Kasumi-1 (cell line): ENCODE results near the gene C1orf74.
A peak's percentile ranks its signal among the peaks of the same experiment; 100 is the strongest.

Source experiments
- DNase-seq, 2 experiments: peaks; one replicate each; lab custom pipeline; 2025; lab: John Stamatoyannopoulos, UW

C1orf74 gene

DNA sequence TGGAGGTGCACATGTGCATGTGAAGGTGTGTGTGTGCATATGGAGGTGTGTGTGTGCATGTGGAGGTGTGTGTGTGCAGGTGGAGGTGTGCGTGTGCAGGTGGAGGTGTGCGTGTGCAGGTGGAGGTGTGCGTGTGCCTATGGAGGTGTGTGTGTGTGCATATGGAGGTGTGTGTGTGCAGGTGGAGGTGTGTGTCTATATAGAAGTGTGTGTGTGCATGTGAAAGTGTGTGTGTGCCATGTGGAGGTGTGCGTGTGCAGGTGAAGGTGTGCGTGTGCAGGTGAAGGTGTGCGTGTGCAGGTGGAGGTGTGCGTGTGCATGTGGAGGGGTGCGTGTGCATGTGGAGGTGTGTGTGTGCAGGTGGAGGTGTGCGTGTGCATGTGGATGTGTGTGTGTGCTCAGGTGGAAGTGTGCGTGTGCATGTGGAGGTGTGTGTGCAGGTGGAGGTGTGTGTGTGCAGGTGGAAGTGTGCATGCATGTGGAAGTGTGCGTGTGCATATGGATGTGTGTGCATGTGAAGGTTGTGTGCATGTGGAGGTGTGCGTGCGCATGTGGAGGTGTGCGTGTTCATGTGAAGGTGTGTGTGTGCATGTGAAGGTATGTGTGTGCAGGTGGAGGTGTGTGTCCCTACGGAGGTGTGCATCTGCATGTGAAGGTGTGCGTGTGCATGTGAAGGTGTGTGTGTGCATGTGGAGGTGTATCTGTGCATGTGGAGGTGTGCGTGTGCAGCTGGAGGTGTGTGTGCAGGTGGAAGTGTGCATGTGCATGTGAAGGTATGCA lies 13.5 kb downstream of the C1orf74 start:
- no peak for DNase-seq

DNA sequence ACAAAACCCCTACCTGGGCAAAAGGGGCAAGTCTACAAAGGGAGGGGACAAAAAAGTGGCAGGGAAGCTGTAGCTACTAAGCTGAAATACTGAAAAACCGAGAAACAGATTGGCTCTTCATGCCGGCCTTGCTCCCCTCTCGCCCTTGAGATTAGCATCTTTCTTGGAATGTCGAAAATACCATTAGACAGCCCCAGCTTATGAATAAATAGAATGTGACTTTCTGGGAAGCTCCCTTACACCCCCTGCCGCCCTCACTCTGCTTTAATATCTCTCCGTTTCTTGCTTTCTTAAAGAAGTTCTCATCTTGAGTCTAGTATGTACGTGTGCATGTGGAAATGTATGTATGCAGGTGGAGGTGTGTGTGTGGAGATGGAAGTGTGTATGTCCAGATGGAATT lies 14.4 kb downstream of the C1orf74 start:
- peak; percentile 48 to 61 for DNase-seq

GRCh38 chr1:209769171-209769904 lies 15.0 kb downstream of the C1orf74 start:
- DNase-seq = peak; percentile 82 to 83

- peak in 1 of 2 experiments; percentile 17 for DNase-seq
These were observed 16.0 kb downstream of the C1orf74 start for GRCh38 chr1:209768354-209768774.

DNA sequence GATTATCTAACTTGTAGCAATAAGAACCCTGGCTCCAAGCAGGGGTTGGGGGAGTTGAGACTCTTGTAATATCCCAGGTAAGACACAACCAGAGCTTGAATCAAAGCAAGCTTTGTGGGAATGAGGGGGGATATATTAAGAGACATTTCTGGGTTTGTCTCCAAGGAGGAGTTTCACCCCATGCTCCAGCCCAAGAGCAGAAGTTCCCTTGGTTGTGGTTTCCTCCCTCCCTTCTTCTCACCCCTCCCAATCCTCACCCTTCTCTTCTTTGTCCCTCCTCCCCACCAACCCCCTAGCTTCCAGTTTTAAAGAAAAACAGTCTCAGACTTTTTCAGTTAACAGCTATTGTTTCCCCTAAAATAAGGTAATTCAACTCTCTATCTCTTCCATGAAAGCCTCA lies 16.7 kb downstream of the C1orf74 start:
- DNase-seq = peak; percentile 80 to 88

DNA sequence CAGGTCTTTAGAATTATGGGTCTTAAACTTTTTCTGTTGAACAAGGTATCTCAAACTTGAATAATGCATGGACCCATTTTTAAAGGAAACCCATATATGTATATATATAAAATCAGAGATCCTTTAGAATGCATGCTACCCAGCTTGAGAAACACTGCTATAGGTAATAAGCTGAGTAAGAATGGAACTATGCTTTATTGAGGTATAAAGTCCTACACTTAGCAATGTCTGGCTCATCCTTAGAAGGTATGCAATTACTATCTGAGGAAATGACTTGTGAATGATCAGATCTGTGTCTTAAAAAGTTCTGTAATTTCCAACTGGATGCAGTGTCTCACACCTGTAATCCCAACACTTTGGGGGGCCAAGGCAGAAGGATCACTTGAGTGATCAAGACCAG lies 17.3 kb downstream of the C1orf74 start:
- DNase-seq = no peak

DNA sequence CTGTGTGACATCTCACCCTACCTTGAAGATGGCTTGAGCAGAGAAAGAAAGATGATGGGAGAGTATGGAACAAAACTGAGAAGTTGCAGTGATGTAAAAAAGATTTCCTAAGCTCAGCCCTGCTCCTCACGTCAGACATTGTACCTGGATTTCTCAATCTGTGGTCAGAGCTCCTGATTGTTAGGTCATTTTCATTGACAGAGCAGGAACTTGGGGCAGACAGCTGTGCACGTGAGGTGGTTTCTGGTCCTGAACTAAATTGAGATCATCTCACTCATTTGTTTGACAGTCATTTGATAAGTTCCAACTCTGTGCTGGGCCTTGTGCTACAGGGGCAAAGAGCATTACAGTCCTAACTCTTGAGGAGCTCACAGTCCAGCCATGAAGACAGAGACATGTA lies 18.3 kb downstream of the C1orf74 start:
- DNase-seq = no peak

DNA sequence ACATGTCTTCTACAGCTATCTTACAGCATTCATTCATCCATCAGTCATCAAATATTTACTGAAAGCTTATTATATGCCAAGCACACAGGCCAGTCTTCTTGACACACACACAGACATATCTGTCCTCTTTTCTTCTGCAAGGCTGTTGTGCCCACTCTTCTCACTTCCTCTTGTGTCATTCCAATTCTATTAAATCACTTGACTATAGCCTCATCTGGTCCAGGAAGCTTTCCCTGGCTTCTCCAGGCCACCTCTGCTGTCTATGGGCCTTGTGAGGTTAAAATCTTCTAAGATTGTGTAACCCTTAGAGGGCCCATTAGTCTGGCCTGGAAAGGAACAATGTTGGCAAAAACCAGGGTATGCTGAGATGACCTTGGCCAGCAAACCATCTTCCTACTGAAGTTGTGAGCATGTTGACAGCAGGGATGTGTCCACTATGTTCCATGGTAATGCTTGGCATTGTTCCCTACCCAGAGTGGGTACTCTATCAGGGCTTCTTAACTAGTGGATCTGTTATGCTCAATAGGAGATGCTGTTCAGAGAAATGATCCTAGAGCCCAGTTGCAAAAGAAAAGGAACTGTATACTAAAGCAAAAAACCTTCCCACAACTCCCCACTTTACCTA lies 23.2 kb downstream of the C1orf74 start:
- no peak for DNase-seq

- DNase-seq = no peak
These were observed 24.5 kb downstream of the C1orf74 start for GRCh38 chr1:209759829-209760359.

DNA sequence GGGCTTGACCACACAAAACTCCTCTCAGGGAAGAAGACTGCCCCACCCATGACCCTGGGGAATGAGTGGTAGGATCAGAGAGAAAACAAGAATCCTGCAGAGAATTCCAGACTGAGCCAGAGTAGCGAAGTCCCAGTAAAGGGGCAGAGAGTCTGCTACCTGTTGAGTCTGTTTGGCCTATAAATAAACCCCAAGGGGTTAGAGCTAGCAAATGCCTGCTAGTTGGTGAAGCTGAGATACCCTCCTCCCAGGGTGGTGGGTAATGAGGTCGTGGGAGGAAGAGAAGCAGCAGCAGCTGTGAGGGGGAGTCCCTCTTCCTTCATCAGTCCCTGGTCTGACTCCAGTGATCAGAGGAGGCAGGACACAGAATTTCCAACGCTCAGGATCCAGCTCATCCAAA lies 26.0 kb downstream of the C1orf74 start:
- peak in 1 of 2 experiments; percentile 7 for DNase-seq

- peak; percentile 22 to 43 for DNase-seq
These were observed 27.5 kb downstream of the C1orf74 start for GRCh38 chr1:209756615-209757445.

DNA sequence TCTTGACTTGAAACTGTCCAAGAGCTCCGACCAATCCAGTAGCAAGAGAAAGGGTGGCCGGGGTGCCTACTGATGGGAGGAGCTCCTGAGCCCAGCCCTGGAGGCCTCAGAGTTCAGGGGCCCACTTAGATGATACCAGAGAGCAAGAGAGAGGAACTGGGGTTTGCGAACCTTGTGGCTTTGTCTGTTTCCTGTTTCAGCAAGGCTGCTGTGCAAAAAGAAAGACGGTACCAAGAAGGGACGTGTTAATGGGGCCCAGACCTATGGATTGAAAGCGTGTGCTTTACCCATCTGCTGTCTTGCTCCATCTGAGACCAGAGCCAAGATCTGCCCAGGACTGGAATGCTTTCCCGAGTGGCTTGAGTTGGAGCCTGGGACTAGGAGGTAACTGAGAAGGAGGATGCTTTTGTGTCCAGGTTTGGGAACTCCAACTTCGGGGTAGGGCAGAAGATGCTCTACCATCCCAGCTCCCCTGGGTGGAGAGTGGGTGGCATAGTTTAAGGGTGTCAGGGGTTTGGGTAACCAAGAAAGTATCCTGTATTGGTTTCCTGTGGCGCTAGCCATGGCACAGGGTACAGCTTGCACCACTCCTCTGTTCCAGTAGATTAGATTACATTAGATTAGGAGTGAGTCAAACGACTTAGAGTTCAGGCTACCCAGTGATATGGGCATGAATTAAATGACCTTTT lies 28.3 kb downstream of the C1orf74 start, which contains the start of gene TRAF3IP3:
TSS of gene TRAF3IP3 (plus strand) at position 128 of the 689 bp plus-strand sequence. CDS start 3,987 bp downstream, outside the sequence.
- DNase-seq = peak; percentile 99

GRCh38 chr1:209755256-209755655 lies 29.1 kb downstream of the C1orf74 start:
- DNase-seq = no peak

- no peak for DNase-seq
These were observed 31.5 kb downstream of the C1orf74 start for GRCh38 chr1:209752890-209753289.

GRCh38 chr1:209751627-209752231 lies 32.6 kb downstream of the C1orf74 start:
- DNase-seq = no peak

GRCh38 chr1:209749670-209750323 lies 34.6 kb downstream of the C1orf74 start:
- no peak for DNase-seq

DNA sequence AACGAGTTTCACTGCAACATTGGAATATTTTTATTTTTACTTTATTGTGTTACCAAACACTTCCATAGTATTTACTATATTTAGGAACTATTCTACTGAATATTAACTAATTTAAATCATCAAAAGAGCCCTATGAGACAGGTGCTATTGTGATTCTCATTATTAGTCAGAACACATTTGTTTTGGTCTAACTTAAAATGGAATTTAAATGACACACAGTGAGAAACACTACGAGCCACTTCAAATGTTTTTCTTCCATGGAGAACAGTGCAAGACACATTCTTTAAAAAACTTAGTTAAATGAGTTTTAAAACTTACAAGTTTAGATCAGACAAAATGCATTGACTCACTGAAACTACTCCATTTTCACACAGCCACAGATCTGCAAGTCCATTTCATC lies 35.2 kb downstream of the C1orf74 start:
- DNase-seq = no peak

DNA sequence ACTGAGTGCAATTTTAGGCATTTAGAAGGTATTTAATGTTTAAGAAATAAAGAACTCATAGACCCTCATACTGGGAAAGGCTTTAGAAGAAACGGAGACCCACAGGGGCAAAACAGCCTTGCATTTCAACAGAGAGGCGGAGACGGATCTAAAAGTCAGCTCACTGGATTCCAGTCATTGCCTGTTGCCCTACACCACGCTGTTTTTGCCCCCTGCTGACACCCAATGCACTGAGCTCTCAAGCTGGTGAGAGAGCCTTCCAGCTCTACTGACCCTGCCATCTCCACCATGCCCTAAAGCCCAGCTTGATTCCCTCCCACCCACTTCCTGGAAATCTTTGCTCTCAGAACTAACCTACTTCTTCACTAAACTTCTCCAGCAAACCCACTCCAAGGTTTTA lies 35.7 kb downstream of the C1orf74 start:
- DNase-seq = no peak

GRCh38 chr1:209747580-209748262 lies 36.6 kb downstream of the C1orf74 start:
- DNase-seq = peak; percentile 68 to 77
